ENCODE measurements around the gene CACNA1E.
A peak's percentile ranks its signal among the peaks of the same experiment; 100 is the strongest.

The CACNA1E gene

GRCh38 chr1:181484821-181485220 is 1.5 kb downstream of the CACNA1E start:
- no peak for DNase-seq

- DNase-seq: peak in 25 of 51 donors; percentile 16 to 77 (median 49)
These were observed 2.2 kb downstream of the CACNA1E start for GRCh38 chr1:181485287-181486097.

GRCh38 chr1:181486098-181486420 is 2.7 kb downstream of the CACNA1E start:
- no peak for DNase-seq

GRCh38 chr1:181488866-181489265 is 5.5 kb downstream of the CACNA1E start:
- DNase-seq: no peak

GRCh38 chr1:181490276-181490675 is 7.0 kb downstream of the CACNA1E start:
- DNase-seq: no peak

GRCh38 chr1:181490740-181491712 is 7.7 kb downstream of the CACNA1E start:
- DNase-seq: no peak

GRCh38 chr1:181493166-181493565 is 9.8 kb downstream of the CACNA1E start:
- no peak for DNase-seq

GRCh38 chr1:181493885-181494284 is 10.6 kb downstream of the CACNA1E start:
- no peak for DNase-seq

- no peak for DNase-seq
These were observed 13.4 kb downstream of the CACNA1E start for GRCh38 chr1:181496759-181497158.

- DNase-seq: no peak
These were observed 14.6 kb downstream of the CACNA1E start for GRCh38 chr1:181497870-181498269.

- DNase-seq: no peak
These were observed 16.5 kb downstream of the CACNA1E start for GRCh38 chr1:181499825-181500224.

GRCh38 chr1:181500636-181501035 is 17.3 kb downstream of the CACNA1E start:
- no peak for DNase-seq

- no peak for DNase-seq
These were observed 18.3 kb downstream of the CACNA1E start for GRCh38 chr1:181501612-181502011.

- DNase-seq: no peak
These were observed 20.0 kb downstream of the CACNA1E start for GRCh38 chr1:181503171-181503810.

GRCh38 chr1:181504399-181504842 is 21.1 kb downstream of the CACNA1E start:
- peak in 4 of 51 donors; percentile 7 to 69 (median 12) for DNase-seq

- no peak for DNase-seq
These were observed 23.4 kb downstream of the CACNA1E start for GRCh38 chr1:181506563-181507353.

- peak in 1 of 51 donors; percentile 36 for DNase-seq
These were observed 25.3 kb downstream of the CACNA1E start for GRCh38 chr1:181508486-181509165.

GRCh38 chr1:181513786-181514297 is 30.5 kb downstream of the CACNA1E start:
- no peak for DNase-seq

GRCh38 chr1:181514298-181515290 is 31.3 kb downstream of the CACNA1E start:
- no peak for DNase-seq
